GM12874 (cell line): ENCODE data around the gene HS6ST3.

Experiments
- CTCF ChIP-seq: IDR thresholded peaks from 2 replicates; pipeline ENCODE4 v1.5.1; 2011; ENCODE audit warnings: low read depth, mild to moderate bottlenecking, control low read depth, low read length, moderate library complexity; ENCODE audit not compliant: insufficient read depth

HS6ST3 gene

GRCh38 chr13:96071504-96071903 lies 18.4 kb upstream of the HS6ST3 start:
- no peak for TF ChIP-seq CTCF

DNA sequence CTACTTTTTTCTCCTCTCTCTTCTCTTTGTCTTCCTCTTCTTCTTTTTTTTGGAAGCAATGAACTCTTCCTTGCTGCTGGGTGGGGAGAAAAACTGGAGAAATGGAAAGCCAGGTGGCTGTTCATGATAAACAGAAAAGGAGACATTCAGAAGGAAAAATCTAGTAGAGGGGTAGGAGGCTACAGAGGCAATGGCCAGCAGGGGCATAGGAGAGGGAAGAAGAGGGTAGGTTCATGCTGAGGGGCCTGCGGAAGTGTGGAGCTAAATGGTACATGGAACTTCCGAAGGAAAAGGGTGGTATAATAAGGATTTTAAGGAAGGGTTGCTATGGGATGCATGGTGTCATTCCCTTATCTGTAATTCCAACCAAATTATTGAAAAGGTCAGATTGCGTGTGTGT lies 17.5 kb upstream of the HS6ST3 start:
- no peak for TF ChIP-seq CTCF

- TF ChIP-seq CTCF = peak; percentile 34; the same call in 1 of the 2 replicates
Observed at GRCh38 chr13:96075953-96076543, 13.9 kb upstream of the HS6ST3 start.

- no peak for TF ChIP-seq CTCF
Observed at GRCh38 chr13:96080676-96081075, 9.2 kb upstream of the HS6ST3 start.

DNA sequence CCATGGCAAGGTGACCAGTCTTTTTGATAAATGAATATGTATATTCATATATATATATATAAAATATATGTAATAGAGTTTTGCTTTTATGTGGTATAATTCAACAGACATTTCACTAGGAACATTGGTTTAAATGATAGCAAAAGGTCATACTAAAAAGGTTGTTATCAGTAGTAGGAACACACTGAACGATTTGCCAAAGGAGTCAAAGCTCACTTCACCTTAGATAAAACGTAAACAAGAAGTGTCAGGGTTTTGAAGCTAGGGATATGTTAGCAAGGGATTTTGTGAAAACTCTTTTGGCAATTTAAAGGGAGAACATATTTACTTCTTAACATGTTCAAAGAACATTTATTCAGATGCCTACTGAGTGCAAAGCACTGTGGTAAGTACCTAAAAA lies 8.0 kb upstream of the HS6ST3 start:
- no peak for TF ChIP-seq CTCF

DNA sequence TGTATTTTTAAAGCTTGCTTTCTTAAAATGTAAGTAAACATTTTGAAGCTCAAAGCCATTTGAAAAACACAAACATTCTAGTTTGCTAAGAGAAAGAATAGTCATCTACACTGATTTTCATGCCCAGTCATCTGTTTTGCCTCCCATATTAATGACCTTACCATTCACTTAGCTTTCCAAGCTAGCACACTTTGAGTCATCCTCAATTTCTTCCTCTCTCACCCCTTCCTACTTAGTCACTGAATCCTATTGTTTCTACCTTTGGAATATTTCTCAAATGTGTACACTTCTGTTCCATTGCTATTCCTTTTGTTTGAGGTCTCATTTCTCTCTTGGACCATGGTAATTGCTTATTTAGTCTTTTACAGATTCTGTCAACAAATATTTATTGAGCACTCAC lies 7.3 kb upstream of the HS6ST3 start:
- TF ChIP-seq CTCF = no peak

GRCh38 chr13:96086736-96087135 lies 3.2 kb upstream of the HS6ST3 start:
- no peak for TF ChIP-seq CTCF

DNA sequence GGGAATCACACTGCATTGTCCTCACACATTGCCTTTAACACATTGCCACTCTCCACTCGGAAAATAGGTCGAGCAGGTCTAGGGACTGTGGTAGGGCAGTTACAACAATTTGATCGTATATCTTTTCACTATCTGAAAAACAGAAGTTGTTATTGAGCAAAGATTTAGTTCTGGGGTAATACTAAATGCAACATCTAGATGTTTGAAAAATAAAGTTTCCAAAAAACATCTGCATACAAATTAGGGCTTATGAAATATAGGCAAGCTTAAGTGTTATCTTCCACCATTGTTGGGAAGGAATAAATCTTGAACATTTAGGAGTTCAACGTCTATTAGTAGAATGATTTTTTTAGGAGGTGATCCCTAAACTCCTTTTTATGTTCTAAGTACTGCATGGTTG lies 768 bp upstream of the HS6ST3 start:
- no peak for TF ChIP-seq CTCF
